SJCRH30 (cell line): Measurements from ENCODE around the gene DENND4C. TPM values are rescaled to one million over a fixed set of nuclear protein-coding genes. Genes with fewer than 3 reads are reported as not detected.
"Not testable (repeated sequence)": the region's sequence is repeated elsewhere in the genome, so short reads cannot be mapped to it uniquely, and the experiment has no call there.

Experiments
- DNase-seq, 2 experiments: peaks; one replicate each; pipeline ENCODE4 v3.0.0-alpha.2; 2015 to 2020
- H3K27ac ChIP-seq: fragments of 250-450 bp; sonication (Bioruptor Pico); 2 replicates; pipeline ENCODE4 v1.5.1; 2020; ENCODE audit warnings: mild to moderate bottlenecking, moderate library complexity
- H3K27me3 ChIP-seq: fragments of 250-450 bp; sonication (Bioruptor Pico); 2 replicates; pipeline ENCODE4 v1.5.1; 2020; ENCODE audit warnings: mild to moderate bottlenecking, moderate library complexity
- H3K36me3 ChIP-seq: fragments of 250-450 bp; sonication (Bioruptor Pico); 2 replicates; pipeline ENCODE4 v1.5.1; 2020; ENCODE audit warnings: mild to moderate bottlenecking, moderate library complexity
- H3K4me1 ChIP-seq: fragments of 250-450 bp; sonication (Bioruptor Pico); 2 replicates; pipeline ENCODE4 v1.5.1; 2020; ENCODE audit warnings: mild to moderate bottlenecking, moderate library complexity
- H3K4me3 ChIP-seq: fragments of 250-450 bp; sonication (Bioruptor Pico); 2 replicates; pipeline ENCODE4 v1.5.1; 2020; ENCODE audit warnings: mild to moderate bottlenecking, moderate library complexity
- H3K9me3 ChIP-seq: fragments of 250-450 bp; sonication (Bioruptor Pico); replicated peaks from 2 replicates; pipeline ENCODE4 v1.5.1; 2020; ENCODE audit warnings: mild to moderate bottlenecking, moderate library complexity
- total RNA-seq: library from RNA; depleted of rRNA; stranded (reverse); fragments of >200 nt; shearing (Covaris generic); gene quantifications from 2 replicates; pipeline ENCODE4 v1.2.3, GENCODE V29; 2014; rRNA removed

DENND4C gene
- 16.5 and 17.4 TPM in 2 replicates for total RNA-seq

GRCh38 chr9:19230355-19231125, at the start of gene DENND4C:
DENND4C (plus strand) TSS chr9:19230693; CDS start chr9:19276175, 45,482 bp downstream.
- Histone ChIP-seq H3K27me3 (no peaks in the 10 kb centered on the region), H3K9me3 (no peaks in the 10 kb centered on the region), H3K4me3 (peak within 1 kb of the TSS; percentile 95), H3K4me1 (no peaks in the 10 kb centered on the region), H3K36me3 (no peaks in the 10 kb centered on the region), H3K27ac (peak within 1 kb of the TSS; percentile 48)
- DNase-seq, result peak; percentile 86 to 87

- Histone ChIP-seq H3K27me3 (no peaks in the 10 kb centered on the region), H3K4me3 (no peak overlapping the region), H3K27ac (no peak overlapping the region), H3K36me3 (no peaks in the 10 kb centered on the region), H3K9me3 (no peaks in the 10 kb centered on the region), H3K4me1 (peaks cover 7% of the 10 kb centered on the region)
- DNase-seq, result no peak
Observed at GRCh38 chr9:19180991-19181390, 49.5 kb upstream of the DENND4C start.

GRCh38 chr9:19181561-19181960, 48.9 kb upstream of the DENND4C start:
- H3K27ac ChIP-seq, result no peak overlapping the region
- DNase-seq, result no peak

GRCh38 chr9:19184144-19184917, 46.2 kb upstream of the DENND4C start:
- peak; percentile 74 to 80 for DNase-seq
- Histone ChIP-seq H3K27me3 (no peaks in the 10 kb centered on the region), H3K4me1 (peaks cover 7% of the 10 kb centered on the region), H3K9me3 (no peaks in the 10 kb centered on the region), H3K4me3 (peak overlapping the region; percentile 2; the same call in 1 of the 2 replicates), H3K27ac (peak overlapping the region; percentile 76), H3K36me3 (no peaks in the 10 kb centered on the region)

More at GRCh38 chr9:19181561-19181960, 48.9 kb upstream of the DENND4C start:
- Histone ChIP-seq H3K4me3 (no peak overlapping the region), H3K4me1 (peaks cover 7% of the 10 kb centered on the region), H3K9me3 (no peaks in the 10 kb centered on the region), H3K27me3 (no peaks in the 10 kb centered on the region), H3K36me3 (no peaks in the 10 kb centered on the region)

DNA sequence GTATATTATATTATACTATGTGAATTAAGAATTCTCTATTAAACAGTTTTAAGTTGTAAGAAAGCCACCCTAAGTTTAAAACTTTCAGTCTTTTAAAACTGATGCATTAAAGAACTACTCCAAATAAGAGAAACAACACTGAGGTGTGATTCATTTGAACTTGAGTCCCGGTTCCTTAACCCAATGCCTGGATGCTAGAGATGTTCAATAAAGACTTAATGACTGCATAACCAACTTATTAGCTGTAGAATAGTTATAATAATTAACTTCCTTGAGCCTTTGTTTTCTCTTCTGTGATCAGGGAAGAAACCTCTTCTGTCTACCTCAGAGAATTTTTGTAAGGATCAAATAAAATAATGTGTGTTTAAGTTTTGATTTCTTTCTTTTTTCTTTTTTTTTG, 45.3 kb upstream of the DENND4C start:
- no peaks in the 10 kb centered on the region for H3K27me3 ChIP-seq
- no peak overlapping the region for H3K4me3 ChIP-seq
- peaks cover 7% of the 10 kb centered on the region for H3K4me1 ChIP-seq
- H3K36me3 ChIP-seq, result no peaks in the 10 kb centered on the region
- H3K9me3 ChIP-seq, result no peaks in the 10 kb centered on the region
- DNase-seq, result no peak
- H3K27ac ChIP-seq, result no peak overlapping the region

DNA sequence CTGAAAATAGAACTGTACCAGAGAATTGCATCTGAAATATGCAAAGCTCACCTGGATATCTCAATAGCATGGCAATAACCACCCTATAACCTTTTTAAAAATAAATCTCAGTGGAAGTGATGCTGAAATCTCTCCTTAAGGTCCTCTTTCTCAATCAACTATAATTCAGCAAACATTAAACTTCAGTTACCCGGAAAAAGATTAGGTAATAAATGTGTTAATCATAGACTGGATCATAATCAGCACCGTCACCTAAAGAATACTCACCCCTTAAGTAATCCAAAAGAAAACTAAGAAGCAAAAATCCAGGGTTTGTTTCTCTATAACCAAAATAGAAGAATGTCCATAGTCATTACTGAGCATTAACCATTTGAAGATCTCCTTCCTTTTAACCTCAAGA, 44.3 kb upstream of the DENND4C start:
- Histone ChIP-seq H3K4me3 (no peak overlapping the region), H3K27ac (no peak overlapping the region), H3K9me3 (no peaks in the 10 kb centered on the region), H3K27me3 (no peaks in the 10 kb centered on the region), H3K4me1 (peaks cover 7% of the 10 kb centered on the region), H3K36me3 (no peaks in the 10 kb centered on the region)
- no peak for DNase-seq

GRCh38 chr9:19188771-19189170, 41.7 kb upstream of the DENND4C start:
- H3K27ac ChIP-seq, result no peak overlapping the region
- H3K4me1 ChIP-seq, result peaks cover 4% of the 10 kb centered on the region
- no peaks in the 10 kb centered on the region for H3K9me3 ChIP-seq
- no peak overlapping the region for H3K4me3 ChIP-seq
- no peaks in the 10 kb centered on the region for H3K27me3 ChIP-seq
- no peaks in the 10 kb centered on the region for H3K36me3 ChIP-seq
- DNase-seq, result no peak

DNA sequence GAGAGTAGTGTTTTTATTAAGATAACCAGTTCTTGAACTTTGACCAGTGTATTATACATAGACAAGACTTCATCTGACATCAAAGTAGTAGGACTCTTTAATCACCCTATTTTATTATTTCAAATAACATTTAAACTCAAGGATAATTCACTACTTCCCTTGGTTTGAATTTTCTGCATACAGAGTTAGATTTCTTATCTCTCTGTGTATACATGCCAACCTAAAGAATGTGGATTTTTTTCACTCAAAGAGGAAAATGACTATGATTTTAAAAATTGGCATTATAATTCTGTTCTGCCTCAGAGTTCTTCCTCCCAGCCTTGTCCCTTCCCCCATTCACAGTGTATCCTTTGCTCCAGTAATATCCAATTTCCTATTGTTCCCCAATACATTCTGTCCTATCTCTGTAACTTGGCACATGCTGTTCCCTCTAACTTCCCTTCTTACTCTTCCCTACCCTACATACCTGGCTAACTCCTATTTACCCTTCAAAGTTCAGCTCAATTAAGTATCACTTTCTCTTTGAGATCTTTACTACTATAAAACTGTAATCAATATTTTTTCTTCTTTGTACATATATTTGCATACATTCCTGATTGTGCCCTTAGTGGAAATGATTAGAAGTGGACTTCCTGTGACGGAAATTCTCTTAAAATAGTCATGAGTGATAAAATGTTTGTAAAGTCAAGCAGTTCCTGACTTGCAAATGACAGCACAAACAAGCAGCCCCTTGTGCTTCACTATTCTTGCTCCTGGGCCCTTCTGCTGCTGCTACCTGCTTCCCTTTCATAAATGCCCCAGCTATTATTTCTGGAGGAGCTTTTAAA, 38.1 kb upstream of the DENND4C start:
- no peaks in the 10 kb centered on the region for H3K36me3 ChIP-seq
- no peaks in the 10 kb centered on the region for H3K4me1 ChIP-seq
- no peak overlapping the region for H3K4me3 ChIP-seq
- H3K9me3 ChIP-seq, result no peaks in the 10 kb centered on the region
- no peak for DNase-seq
- no peak overlapping the region for H3K27ac ChIP-seq
- no peaks in the 10 kb centered on the region for H3K27me3 ChIP-seq

GRCh38 chr9:19193029-19193324, 37.5 kb upstream of the DENND4C start:
- H3K9me3 ChIP-seq, result no peaks in the 10 kb centered on the region
- DNase-seq, result no peak
- no peak overlapping the region for H3K27ac ChIP-seq
- no peaks in the 10 kb centered on the region for H3K36me3 ChIP-seq
- H3K4me3 ChIP-seq, result no peak overlapping the region
- no peaks in the 10 kb centered on the region for H3K27me3 ChIP-seq
- H3K4me1 ChIP-seq, result no peaks in the 10 kb centered on the region

- not testable (repeated sequence) for H3K9me3 ChIP-seq, H3K27ac ChIP-seq, H3K27me3 ChIP-seq, H3K4me3 ChIP-seq, H3K36me3 ChIP-seq, H3K4me1 ChIP-seq, DNase-seq
Observed at GRCh38 chr9:19193358-19193973, 37.0 kb upstream of the DENND4C start.

GRCh38 chr9:19198406-19198805, 32.1 kb upstream of the DENND4C start:
- no peaks in the 10 kb centered on the region for H3K27me3 ChIP-seq
- no peaks in the 10 kb centered on the region for H3K4me1 ChIP-seq
- H3K36me3 ChIP-seq, result no peaks in the 10 kb centered on the region
- H3K27ac ChIP-seq, result no peak overlapping the region
- no peak overlapping the region for H3K4me3 ChIP-seq
- no peak for DNase-seq
- no peaks in the 10 kb centered on the region for H3K9me3 ChIP-seq

DNA sequence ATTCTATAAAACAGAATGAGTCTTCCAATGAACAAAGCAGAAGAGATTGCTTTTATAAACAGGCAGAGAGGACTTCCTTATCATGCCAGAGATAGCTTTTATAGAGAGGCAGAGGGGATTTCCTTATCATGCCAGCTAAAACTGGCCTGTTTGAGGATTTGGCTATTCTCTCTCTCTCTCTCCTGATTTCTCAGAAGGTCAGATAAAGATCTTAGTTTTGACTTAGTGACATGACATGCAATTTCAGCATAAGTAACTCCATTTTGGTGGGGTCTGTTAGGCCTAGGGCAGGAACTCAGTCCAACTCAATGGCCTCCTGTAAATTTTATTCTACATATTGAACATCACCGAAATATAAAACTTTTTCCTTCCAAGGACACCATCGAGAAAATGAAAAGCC, 31.5 kb upstream of the DENND4C start:
- H3K27me3 ChIP-seq, result no peaks in the 10 kb centered on the region
- H3K4me1 ChIP-seq, result no peaks in the 10 kb centered on the region
- no peak overlapping the region for H3K27ac ChIP-seq
- H3K36me3 ChIP-seq, result no peaks in the 10 kb centered on the region
- no peaks in the 10 kb centered on the region for H3K9me3 ChIP-seq
- DNase-seq, result no peak
- no peak overlapping the region for H3K4me3 ChIP-seq

DNA sequence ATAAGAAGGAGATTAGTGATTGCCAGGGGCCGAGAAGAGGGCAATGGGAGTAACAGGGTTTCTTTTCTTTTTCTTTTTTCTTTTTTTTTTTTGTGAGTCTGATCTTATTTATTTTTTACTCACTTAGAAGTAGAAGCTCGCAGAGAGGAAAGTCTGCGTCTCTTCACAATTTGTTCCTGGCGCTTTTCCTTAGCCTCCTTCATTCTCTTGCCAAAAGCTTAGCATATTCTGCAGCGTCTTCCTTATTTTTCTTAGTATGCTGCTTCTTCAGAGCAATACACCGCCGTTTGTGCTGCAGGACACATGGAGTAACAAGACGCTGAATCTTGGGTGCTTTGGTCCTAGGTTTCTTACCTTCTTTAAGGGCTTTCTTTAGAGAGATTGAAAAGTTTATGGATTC, 30.3 kb upstream of the DENND4C start:
- no peak for DNase-seq
- no peak overlapping the region for H3K27ac ChIP-seq
- no peaks in the 10 kb centered on the region for H3K9me3 ChIP-seq
- no peaks in the 10 kb centered on the region for H3K4me1 ChIP-seq
- no peaks in the 10 kb centered on the region for H3K27me3 ChIP-seq
- no peak overlapping the region for H3K4me3 ChIP-seq
- no peaks in the 10 kb centered on the region for H3K36me3 ChIP-seq

DNA sequence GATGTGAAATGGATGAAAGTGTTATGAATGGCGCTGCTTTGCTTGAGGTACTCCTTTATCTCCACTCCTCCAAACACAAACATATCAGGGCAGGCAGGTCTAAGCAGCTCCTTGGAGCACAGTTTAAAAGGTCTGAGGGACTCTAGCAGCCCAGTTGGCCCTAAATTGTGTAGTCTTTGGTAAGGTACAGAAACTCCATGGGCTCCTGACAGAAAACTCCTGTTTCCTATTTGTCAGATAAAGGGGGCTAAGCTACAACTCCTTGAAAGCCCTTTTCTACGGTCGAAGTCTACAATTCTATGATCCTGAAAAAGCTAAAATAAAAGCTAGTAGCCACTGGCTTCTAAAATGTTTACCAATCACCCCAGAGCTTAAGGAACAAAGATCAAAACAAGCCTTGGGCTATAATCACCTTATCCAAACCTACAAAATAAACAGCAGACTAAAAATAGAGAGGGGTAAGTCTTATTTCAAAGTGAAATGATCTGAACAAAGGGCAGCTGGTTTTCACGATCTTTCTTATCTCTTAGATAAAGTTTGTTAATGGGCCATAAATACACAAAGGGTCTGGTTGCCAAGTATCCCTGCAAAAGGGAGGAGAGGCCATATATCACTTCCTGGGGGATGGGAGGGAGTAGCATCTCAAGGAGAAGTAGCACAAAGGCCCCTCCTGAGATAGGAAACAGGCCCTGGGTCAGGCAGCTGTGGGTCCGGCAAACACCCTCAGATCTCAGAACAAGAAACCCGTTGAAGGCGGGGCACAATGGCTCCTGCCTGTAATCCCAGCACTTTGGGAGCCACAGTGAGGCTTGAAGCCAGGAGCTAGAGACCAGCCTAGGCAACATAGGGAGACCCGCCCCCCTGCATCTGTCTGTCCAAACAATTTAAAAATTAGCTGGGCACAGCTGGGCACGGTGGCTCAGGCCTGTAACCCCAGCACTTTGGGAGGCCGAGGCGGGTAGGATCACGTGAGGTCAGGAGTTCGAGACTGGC, 28.3 kb upstream of the DENND4C start:
- Histone ChIP-seq H3K27me3 (no peaks in the 10 kb centered on the region), H3K27ac (no peak overlapping the region), H3K4me3 (no peak overlapping the region), H3K9me3 (no peaks in the 10 kb centered on the region), H3K36me3 (no peaks in the 10 kb centered on the region), H3K4me1 (no peaks in the 10 kb centered on the region)
- DNase-seq, result no peak
